Lower leg skin (tissue), 3 donors: ENCODE measurements around the gene TAC4.

Experiments
- POLR2A ChIP-seq, 2 donors: fragments of 450-650 bp; IDR thresholded peaks; one replicate each; pipeline ENCODE4 v1.6.1; 2016 to 2017; ENCODE audit warnings: antibody characterized with exemption in 2 of 2, mild to moderate bottlenecking in 1 of 2, moderate library complexity in 1 of 2
- TF ChIP-seq, protein P1 (sequence below), 3 donors: fragments of 450-650 bp; IDR thresholded peaks; one replicate each; pipeline ENCODE4 v1.5.1; 2016; ENCODE audit warnings: antibody characterized with exemption in 3 of 3, mild to moderate bottlenecking in 3 of 3, moderate library complexity in 2 of 3

- TF ChIP-seq, protein P1, sequence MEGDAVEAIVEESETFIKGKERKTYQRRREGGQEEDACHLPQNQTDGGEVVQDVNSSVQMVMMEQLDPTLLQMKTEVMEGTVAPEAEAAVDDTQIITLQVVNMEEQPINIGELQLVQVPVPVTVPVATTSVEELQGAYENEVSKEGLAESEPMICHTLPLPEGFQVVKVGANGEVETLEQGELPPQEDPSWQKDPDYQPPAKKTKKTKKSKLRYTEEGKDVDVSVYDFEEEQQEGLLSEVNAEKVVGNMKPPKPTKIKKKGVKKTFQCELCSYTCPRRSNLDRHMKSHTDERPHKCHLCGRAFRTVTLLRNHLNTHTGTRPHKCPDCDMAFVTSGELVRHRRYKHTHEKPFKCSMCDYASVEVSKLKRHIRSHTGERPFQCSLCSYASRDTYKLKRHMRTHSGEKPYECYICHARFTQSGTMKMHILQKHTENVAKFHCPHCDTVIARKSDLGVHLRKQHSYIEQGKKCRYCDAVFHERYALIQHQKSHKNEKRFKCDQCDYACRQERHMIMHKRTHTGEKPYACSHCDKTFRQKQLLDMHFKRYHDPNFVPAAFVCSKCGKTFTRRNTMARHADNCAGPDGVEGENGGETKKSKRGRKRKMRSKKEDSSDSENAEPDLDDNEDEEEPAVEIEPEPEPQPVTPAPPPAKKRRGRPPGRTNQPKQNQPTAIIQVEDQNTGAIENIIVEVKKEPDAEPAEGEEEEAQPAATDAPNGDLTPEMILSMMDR (IDR thresholded peaks at IDR 0.05) = no peak
- TF ChIP-seq POLR2A (IDR thresholded peaks at IDR 0.05) = no peak
These were observed 49.1 kb downstream of the TAC4 start for GRCh38 chr17:49798738-49799137.
